Aorta (tissue), 5 donors: ENCODE measurements around the gene TCP11L1. TPM values are rescaled to one million over a fixed set of nuclear protein-coding genes. Genes with fewer than 3 reads are reported as not detected.

Source experiments
- ATAC-seq: fragments of 200-7000 bp; cut with Tn5 transposase; one replicate; pipeline ENCODE4 v1.9.1; 2022; ENCODE audit warnings: moderate library complexity; ENCODE audit not compliant: low FRiP score
- DNase-seq, 2 donors: peaks; one replicate each; pipeline ENCODE4 v3.0.0-alpha.2; 2020
- H3K27ac ChIP-seq, 2 donors: one replicate each; pipeline ENCODE4 v1.5.1; 2013; ENCODE audit warnings: low read length in 2 of 2, mild to moderate bottlenecking in 2 of 2, moderate library complexity in 2 of 2, control low read depth in 1 of 2, inconsistent platforms in 1 of 2, low read depth in 1 of 2
- H3K27me3 ChIP-seq, 2 donors: one replicate each; pipeline ENCODE4 v1.6.1; 2013; ENCODE audit warnings: control low read depth in 1 of 2, low read length in 1 of 2, mild to moderate bottlenecking in 1 of 2, moderate library complexity in 1 of 2; ENCODE audit not compliant: insufficient read depth in 2 of 2, control insufficient read depth in 1 of 2
- H3K36me3 ChIP-seq, 2 donors: one replicate each; pipeline ENCODE4 v1.6.1; 2013; ENCODE audit warnings: control low read depth in 1 of 2, low read length in 1 of 2, mild to moderate bottlenecking in 1 of 2; ENCODE audit not compliant: insufficient read depth in 2 of 2, control insufficient read depth in 1 of 2
- H3K4me1 ChIP-seq, 2 donors: one replicate each; pipeline ENCODE4 v1.6.1; 2013; ENCODE audit warnings: low read length in 2 of 2, control low read depth in 1 of 2, mild to moderate bottlenecking in 1 of 2, moderate library complexity in 1 of 2; ENCODE audit not compliant: insufficient read depth in 2 of 2, control insufficient read depth in 1 of 2
- H3K4me3 ChIP-seq, 2 donors: one replicate each; pipeline ENCODE4 v1.5.1; 2013; ENCODE audit warnings: low read length in 2 of 2, control low read depth in 1 of 2, mild to moderate bottlenecking in 1 of 2
- H3K9me3 ChIP-seq: one replicate; pipeline ENCODE4 v1.6.1; 2013; ENCODE audit warnings: mild to moderate bottlenecking, low read length; ENCODE audit not compliant: control insufficient read depth
- WGBS, 2 donors: extraction: QIAGEN DNeasy Blood & Tissue Kit; methylation state at CpG; one replicate each; pipeline ENCODE4 v1.1.7; 2013; 5-methylcytosine and 5-hydroxymethylcytosine counted together
- intact Hi-C, 2 donors: fragments of 100-400 bp; cut with DNase I; formaldehyde crosslinking; loops; one replicate each; pipeline versions ENCODE4 v1.14.2 to v1.15.0; 2022
- polyA plus RNA-seq, 2 donors: library from polyadenylated mRNA; stranded (reverse); fragments of 200-250 nt; gene quantifications; one replicate each; pipeline ENCODE4 v1.2.3, GENCODE V29; 2013
- total RNA-seq, 2 donors: library from RNA; stranded (reverse); fragmentation: NEBNext Ultra II Directional; extraction: Animal tissue kit (Norgen Biotek cat#: 25700); gene quantifications; one replicate each; pipeline ENCODE4 v1.2.1, GENCODE V29; 2021
- donor health status: healthy with polysubstance abuse.
- donor health status: Bipolar disorder and iron deficiency.
- donor health status: DM: no; HTN: no; CAD: no.
- donor health status: DM: no; HTN: no; CAD: no.
- donor health status: DM: yes; HTN: yes; CAD: no.

TCP11L1 gene
- total and polyA plus RNA-seq, 4 donors: 10.8 to 39.4 (median 23.7) TPM

- intact Hi-C loops: no loop called here
- no peaks in the 10 kb centered on the region for H3K4me1 ChIP-seq
- H3K27ac ChIP-seq: no peak overlapping the region
- no peaks in the 10 kb centered on the region for H3K9me3 ChIP-seq
- peaks cover 0 to 13% of the 10 kb centered on the region in 2 donors for H3K36me3 ChIP-seq
- no peaks in the 10 kb centered on the region for H3K27me3 ChIP-seq
- no peak overlapping the region for H3K4me3 ChIP-seq
- DNase-seq: no peak
- no peak for ATAC-seq
- WGBS, 2 donors: 96 to 98% methylated on average over 3 of the region's 3 CpGs
Measured at GRCh38 chr11:33067294-33067693, 27.9 kb downstream of the TCP11L1 start.

GRCh38 chr11:33068611-33069340 is 29.4 kb downstream of the TCP11L1 start:
- 94 to 96% methylated on average over 17 of the region's 17 CpGs for WGBS, 2 donors
- Histone ChIP-seq H3K4me1 (no peaks in the 10 kb centered on the region), H3K27me3 (no peaks in the 10 kb centered on the region), H3K4me3 (no peak overlapping the region), H3K27ac (no peak overlapping the region), H3K36me3 (peaks cover 0 to 15% of the 10 kb centered on the region in 2 donors), H3K9me3 (no peaks in the 10 kb centered on the region)
- ATAC-seq (no peak), DNase-seq (no peak)
- intact Hi-C loops: no loop called here

- Histone ChIP-seq H3K36me3 (peaks cover 6 to 14% of the 10 kb centered on the region in 2 donors), H3K27ac (no peak overlapping the region), H3K4me3 (no peak overlapping the region), H3K27me3 (no peaks in the 10 kb centered on the region), H3K9me3 (no peaks in the 10 kb centered on the region), H3K4me1 (no peaks in the 10 kb centered on the region)
- no peak for DNase-seq
- ATAC-seq: no peak
- WGBS, 2 donors: 75 to 85% methylated on average over 8 of the region's 8 CpGs
- intact Hi-C loops: no loop called here
Measured at GRCh38 chr11:33072465-33072864, 33.1 kb downstream of the TCP11L1 start.

- no peaks in the 10 kb centered on the region for H3K36me3 ChIP-seq
- H3K4me3 ChIP-seq: no peak overlapping the region
- no peaks in the 10 kb centered on the region for H3K27me3 ChIP-seq
- ATAC-seq (no peak), DNase-seq (no peak)
- 84 to 92% methylated on average over 1 of the region's 1 CpG for WGBS, 2 donors
- H3K4me1 ChIP-seq: no peaks in the 10 kb centered on the region
- intact Hi-C loops: no loop called here
- no peak overlapping the region for H3K27ac ChIP-seq
- H3K9me3 ChIP-seq: no peaks in the 10 kb centered on the region
Measured at GRCh38 chr11:33083918-33084317, 44.5 kb downstream of the TCP11L1 start.

- ATAC-seq: no peak
- H3K27me3 ChIP-seq: no peaks in the 10 kb centered on the region
- H3K27ac ChIP-seq: no peak overlapping the region
- no peaks in the 10 kb centered on the region for H3K9me3 ChIP-seq
- H3K36me3 ChIP-seq: no peaks in the 10 kb centered on the region
- DNase-seq: no peak
- WGBS, 2 donors: 82 to 87% methylated on average over 1 of the region's 1 CpG
- H3K4me3 ChIP-seq: no peak overlapping the region
- H3K4me1 ChIP-seq: no peaks in the 10 kb centered on the region
- intact Hi-C loops: no loop called here
Measured at GRCh38 chr11:33086017-33086416, 46.6 kb downstream of the TCP11L1 start.

- H3K9me3 ChIP-seq: no peaks in the 10 kb centered on the region
- no peaks in the 10 kb centered on the region for H3K27me3 ChIP-seq
- DNase-seq (no peak), ATAC-seq (no peak)
- intact Hi-C loops: no loop called here
- no peak overlapping the region for H3K27ac ChIP-seq
- H3K36me3 ChIP-seq: no peaks in the 10 kb centered on the region
- H3K4me3 ChIP-seq: no peak overlapping the region
- H3K4me1 ChIP-seq: no peaks in the 10 kb centered on the region
Measured at GRCh38 chr11:33089776-33090175, 50.4 kb downstream of the TCP11L1 start.

GRCh38 chr11:33094157-33094556 is 54.8 kb downstream of the TCP11L1 start:
- whole genome bisulfite sequencing, 2 donors: 40 to 46% methylated on average over 1 of the region's 1 CpG
- Histone ChIP-seq H3K36me3 (no peaks in the 10 kb centered on the region), H3K27me3 (no peaks in the 10 kb centered on the region), H3K9me3 (no peaks in the 10 kb centered on the region), H3K27ac (no peak overlapping the region), H3K4me3 (no peak overlapping the region), H3K4me1 (no peaks in the 10 kb centered on the region)
- intact Hi-C loops: no loop called here
- DNase-seq: no peak
- no peak for ATAC-seq

- H3K36me3 ChIP-seq: peaks cover 0 to 4% of the 10 kb centered on the region in 2 donors
- ATAC-seq: no peak
Measured at GRCh38 chr11:33103836-33104235, 64.5 kb downstream of the TCP11L1 start.

GRCh38 chr11:33109294-33109895 is 70.0 kb downstream of the TCP11L1 start:
- no peaks in the 10 kb centered on the region for H3K4me1 ChIP-seq
- no peak overlapping the region for H3K4me3 ChIP-seq
- intact Hi-C loops: no loop called here
- no peaks in the 10 kb centered on the region for H3K36me3 ChIP-seq
- DNase-seq (no peak), ATAC-seq (no peak)
- no peaks in the 10 kb centered on the region for H3K27me3 ChIP-seq
- H3K9me3 ChIP-seq: no peaks in the 10 kb centered on the region
- H3K27ac ChIP-seq: no peak overlapping the region

More at GRCh38 chr11:33103836-33104235, 64.5 kb downstream of the TCP11L1 start:
- Histone ChIP-seq H3K4me3 (no peak overlapping the region), H3K27me3 (no peaks in the 10 kb centered on the region), H3K9me3 (no peaks in the 10 kb centered on the region), H3K4me1 (no peaks in the 10 kb centered on the region), H3K27ac (no peak overlapping the region)
- intact Hi-C loops: no loop called here
- DNase-seq: no peak
